ENCODE results near the gene PAH.

The PAH gene

GRCh38 chr12:102946042-102946441 lies 29.0 kb upstream of the PAH start:
- H3K27ac ChIP-seq, result no peak overlapping the region
- TF ChIP-seq, protein P1, sequence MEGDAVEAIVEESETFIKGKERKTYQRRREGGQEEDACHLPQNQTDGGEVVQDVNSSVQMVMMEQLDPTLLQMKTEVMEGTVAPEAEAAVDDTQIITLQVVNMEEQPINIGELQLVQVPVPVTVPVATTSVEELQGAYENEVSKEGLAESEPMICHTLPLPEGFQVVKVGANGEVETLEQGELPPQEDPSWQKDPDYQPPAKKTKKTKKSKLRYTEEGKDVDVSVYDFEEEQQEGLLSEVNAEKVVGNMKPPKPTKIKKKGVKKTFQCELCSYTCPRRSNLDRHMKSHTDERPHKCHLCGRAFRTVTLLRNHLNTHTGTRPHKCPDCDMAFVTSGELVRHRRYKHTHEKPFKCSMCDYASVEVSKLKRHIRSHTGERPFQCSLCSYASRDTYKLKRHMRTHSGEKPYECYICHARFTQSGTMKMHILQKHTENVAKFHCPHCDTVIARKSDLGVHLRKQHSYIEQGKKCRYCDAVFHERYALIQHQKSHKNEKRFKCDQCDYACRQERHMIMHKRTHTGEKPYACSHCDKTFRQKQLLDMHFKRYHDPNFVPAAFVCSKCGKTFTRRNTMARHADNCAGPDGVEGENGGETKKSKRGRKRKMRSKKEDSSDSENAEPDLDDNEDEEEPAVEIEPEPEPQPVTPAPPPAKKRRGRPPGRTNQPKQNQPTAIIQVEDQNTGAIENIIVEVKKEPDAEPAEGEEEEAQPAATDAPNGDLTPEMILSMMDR (conservative IDR thresholded peaks at IDR 0.05), result no peak

- TF ChIP-seq, protein P1 (conservative IDR thresholded peaks at IDR 0.05), result peak; percentile 79
- H3K27ac ChIP-seq, result no peak overlapping the region
Observed at GRCh38 chr12:102939670-102940222, 22.7 kb upstream of the PAH start.

DNA sequence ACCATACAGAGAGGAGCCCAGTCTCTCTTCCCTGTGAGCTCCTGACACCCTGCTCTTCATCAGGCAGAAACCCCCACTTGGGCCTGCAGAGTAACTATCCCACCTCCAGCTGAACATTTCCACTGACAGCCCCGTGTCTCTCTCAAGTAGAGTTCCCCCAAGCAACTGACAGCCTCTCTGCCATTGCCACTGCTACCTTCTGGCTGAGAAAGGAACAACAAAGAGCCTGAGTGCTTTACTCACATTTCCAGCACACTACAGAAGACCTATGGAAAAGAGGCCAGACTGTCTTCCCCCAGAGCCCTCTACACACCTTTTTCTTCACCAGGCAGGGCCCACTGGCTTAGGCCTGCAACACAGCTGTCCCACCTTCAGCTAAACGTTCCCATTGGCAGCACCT lies 22.0 kb upstream of the PAH start:
- H3K27ac ChIP-seq, result no peak overlapping the region
- TF ChIP-seq, protein P1 (conservative IDR thresholded peaks at IDR 0.05), result no peak

DNA sequence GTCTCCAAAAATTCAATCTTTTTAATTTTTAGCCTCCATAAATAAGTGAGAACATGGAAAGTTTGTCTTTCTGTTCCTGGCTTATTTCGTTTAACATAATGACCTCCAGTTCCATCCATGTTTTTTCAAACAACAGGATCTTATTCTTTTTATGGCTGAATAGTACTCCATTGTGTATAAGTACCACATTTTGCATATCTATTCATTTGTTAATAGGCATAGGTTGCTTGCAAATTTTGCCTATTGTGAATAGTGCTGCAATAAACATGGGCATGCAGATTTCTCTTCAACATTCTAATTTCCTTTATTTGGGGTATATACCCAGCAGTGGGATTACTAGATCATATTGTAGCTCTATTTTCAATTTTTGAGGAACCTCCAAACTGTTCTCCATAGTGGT lies 16.1 kb upstream of the PAH start:
- H3K27ac ChIP-seq, result no peak overlapping the region
- TF ChIP-seq, protein P1 (conservative IDR thresholded peaks at IDR 0.05), result no peak

- H3K27ac ChIP-seq, result no peak overlapping the region
Observed at GRCh38 chr12:102927220-102927619, 10.2 kb upstream of the PAH start.

DNA sequence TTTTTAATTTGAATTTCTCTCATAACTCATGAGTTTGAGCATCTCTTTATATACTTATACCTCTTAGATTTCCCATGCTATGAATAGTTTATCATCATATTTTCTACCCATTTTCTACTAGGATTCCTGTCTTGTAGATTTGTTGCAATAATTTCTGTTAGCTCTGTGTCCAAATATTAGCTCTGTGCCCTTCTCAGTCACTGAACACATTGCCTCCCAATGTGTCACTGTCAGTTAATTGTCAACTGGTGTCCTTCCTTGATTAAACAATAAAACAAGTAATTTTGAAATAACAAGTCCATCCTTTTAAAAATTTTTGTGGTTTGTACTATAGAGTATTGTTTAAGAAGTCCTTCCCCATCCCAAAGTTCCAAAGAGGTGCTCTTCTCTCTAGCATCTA lies 4.2 kb upstream of the PAH start:
- TF ChIP-seq, protein P1 (conservative IDR thresholded peaks at IDR 0.05), result no peak
- H3K27ac ChIP-seq, result peak overlapping the region; percentile 82

More at GRCh38 chr12:102927220-102927619, 10.2 kb upstream of the PAH start:
- TF ChIP-seq, protein P1 (conservative IDR thresholded peaks at IDR 0.05), result no peak

DNA sequence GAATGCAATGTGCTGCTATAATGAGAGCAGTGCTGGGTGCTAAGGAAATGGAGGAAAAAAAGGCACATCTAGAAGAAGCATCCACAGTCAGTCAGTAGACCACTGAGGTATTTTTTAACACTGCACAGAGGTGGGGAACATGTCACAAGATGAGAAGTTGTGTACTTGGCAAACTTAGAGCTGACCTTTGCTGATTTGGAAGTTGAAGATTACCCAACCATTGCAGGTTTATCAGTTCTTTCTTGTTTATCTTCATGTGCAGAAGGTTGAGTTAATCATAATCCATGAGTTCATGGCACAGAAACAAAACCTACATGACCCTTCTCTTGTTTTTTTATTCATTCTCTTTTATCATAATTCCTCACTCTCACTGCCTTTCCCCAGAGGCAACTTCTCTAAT lies 3.2 kb upstream of the PAH start:
- peak overlapping the region; percentile 82 for H3K27ac ChIP-seq
- TF ChIP-seq, protein P1 (conservative IDR thresholded peaks at IDR 0.05), result no peak
